Endothelial cell of umbilical vein (primary cell): Measurements from ENCODE around the gene RAB3IL1.

ENCODE experiments used
- EZH2 ChIP-seq: IDR thresholded peaks from 2 replicates; pipeline ENCODE4 v1.6.1; 2012; ENCODE audit warnings: borderline replicate concordance, low read depth, mild to moderate bottlenecking, moderate library complexity, low read length, inconsistent platforms; ENCODE audit not compliant: severe bottlenecking
- JUN ChIP-seq: IDR thresholded peaks from 2 replicates; pipeline ENCODE4 v1.6.1; 2011; ENCODE audit warnings: borderline replicate concordance, low read depth; ENCODE audit not compliant: insufficient read length, insufficient read depth
- POLR2A ChIP-seq: IDR thresholded peaks from 2 replicates; pipeline ENCODE4 v1.6.1; 2012; ENCODE audit warnings: low read depth, mild to moderate bottlenecking, control low read depth, low read length
- POLR2AphosphoS5 ChIP-seq: IDR thresholded peaks from 2 replicates; pipeline ENCODE4 v1.6.1; 2012; ENCODE audit warnings: low read depth, mild to moderate bottlenecking, control low read depth, low read length, moderate library complexity; ENCODE audit not compliant: insufficient read depth
- TF ChIP-seq, protein P1 (sequence below), 2 donors: IDR thresholded peaks; 1 replicate in 1 of 2; 2 replicates in 1 of 2; pipeline ENCODE4 v1.5.1; 2011; ENCODE audit warnings: low read length in 2 of 2, mild to moderate bottlenecking in 2 of 2, moderate library complexity in 2 of 2, control low read depth in 1 of 2, inconsistent platforms in 1 of 2, low read depth in 1 of 2; ENCODE audit not compliant: insufficient read depth in 1 of 2; ENCODE audit errors: extremely low read depth in 1 of 2

DNA sequence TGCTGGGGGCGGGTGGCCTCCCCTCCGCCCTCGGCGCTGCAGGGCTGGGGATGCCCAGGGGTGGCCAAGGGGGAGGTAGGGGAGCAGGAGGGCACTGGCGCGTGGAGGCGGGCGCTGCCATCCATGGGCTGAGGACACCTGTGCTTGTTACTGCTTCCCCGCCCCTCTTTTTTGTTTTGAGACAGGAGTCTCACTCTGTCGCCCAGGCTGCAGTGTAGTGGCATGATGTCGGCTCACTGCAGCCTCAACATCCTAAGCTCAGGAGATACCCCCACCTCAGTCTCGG, 25.3 kb downstream of the RAB3IL1 start:
- TF ChIP-seq, protein P1, sequence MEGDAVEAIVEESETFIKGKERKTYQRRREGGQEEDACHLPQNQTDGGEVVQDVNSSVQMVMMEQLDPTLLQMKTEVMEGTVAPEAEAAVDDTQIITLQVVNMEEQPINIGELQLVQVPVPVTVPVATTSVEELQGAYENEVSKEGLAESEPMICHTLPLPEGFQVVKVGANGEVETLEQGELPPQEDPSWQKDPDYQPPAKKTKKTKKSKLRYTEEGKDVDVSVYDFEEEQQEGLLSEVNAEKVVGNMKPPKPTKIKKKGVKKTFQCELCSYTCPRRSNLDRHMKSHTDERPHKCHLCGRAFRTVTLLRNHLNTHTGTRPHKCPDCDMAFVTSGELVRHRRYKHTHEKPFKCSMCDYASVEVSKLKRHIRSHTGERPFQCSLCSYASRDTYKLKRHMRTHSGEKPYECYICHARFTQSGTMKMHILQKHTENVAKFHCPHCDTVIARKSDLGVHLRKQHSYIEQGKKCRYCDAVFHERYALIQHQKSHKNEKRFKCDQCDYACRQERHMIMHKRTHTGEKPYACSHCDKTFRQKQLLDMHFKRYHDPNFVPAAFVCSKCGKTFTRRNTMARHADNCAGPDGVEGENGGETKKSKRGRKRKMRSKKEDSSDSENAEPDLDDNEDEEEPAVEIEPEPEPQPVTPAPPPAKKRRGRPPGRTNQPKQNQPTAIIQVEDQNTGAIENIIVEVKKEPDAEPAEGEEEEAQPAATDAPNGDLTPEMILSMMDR (IDR thresholded peaks at IDR 0.05; ENCODE audit: extremely low read depth in 1 of 2, insufficient read depth in 1 of 2, low read depth in 1 of 2, low read length in 2 of 2): peak in 1 of 2 donors; percentile 18
- TF ChIP-seq POLR2AphosphoS5 (no peak), POLR2A (no peak), JUN (no peak), EZH2 (no peak)
